WTC11 (cell line): Measurements from ENCODE around the gene PARP14.

Experiments used
- CBFB ChIP-seq: sonication (generic); formaldehyde crosslinking; IDR thresholded peaks from 2 replicates; pipeline ENCODE4 v1.8.1; 2022; ENCODE audit warnings: mild to moderate bottlenecking, low read depth, missing genetic modification reagents
- ETV6 ChIP-seq: sonication (generic); formaldehyde crosslinking; IDR thresholded peaks from 2 replicates; pipeline ENCODE4 v1.8.1; 2022; ENCODE audit warnings: mild to moderate bottlenecking, missing genetic modification reagents
- FOXK1 ChIP-seq: sonication (generic); formaldehyde crosslinking; IDR thresholded peaks from 2 replicates; pipeline ENCODE4 v1.8.0; 2022; ENCODE audit warnings: mild to moderate bottlenecking, moderate library complexity, missing genetic modification reagents
- IRF2 ChIP-seq: sonication (generic); formaldehyde crosslinking; IDR thresholded peaks from 2 replicates; pipeline ENCODE4 v1.8.0; 2022; ENCODE audit warnings: low read depth, missing genetic modification reagents, borderline replicate concordance
- JUN ChIP-seq: sonication (generic); formaldehyde crosslinking; IDR thresholded peaks from 2 replicates; pipeline ENCODE4 v1.8.0; 2023; ENCODE audit warnings: mild to moderate bottlenecking, missing genetic modification reagents
- MAX ChIP-seq: sonication (generic); formaldehyde crosslinking; IDR thresholded peaks from 2 replicates; pipeline ENCODE4 v1.8.0; 2022; ENCODE audit warnings: mild to moderate bottlenecking, missing genetic modification reagents
- NR2C2 ChIP-seq: sonication (generic); formaldehyde crosslinking; IDR thresholded peaks from 2 replicates; pipeline ENCODE4 v1.8.0; 2022; ENCODE audit warnings: mild to moderate bottlenecking, missing genetic modification reagents
- TEAD1 ChIP-seq: sonication (generic); formaldehyde crosslinking; IDR thresholded peaks from 2 replicates; pipeline ENCODE4 v1.8.0; 2022; ENCODE audit warnings: mild to moderate bottlenecking, missing genetic modification reagents
- ZNF232 ChIP-seq: sonication (generic); formaldehyde crosslinking; IDR thresholded peaks from 2 replicates; pipeline ENCODE4 v1.8.0; 2022; ENCODE audit warnings: mild to moderate bottlenecking, missing genetic modification reagents
- ZNF263 ChIP-seq: sonication (generic); formaldehyde crosslinking; IDR thresholded peaks from 2 replicates; pipeline ENCODE4 v1.8.1; 2022; ENCODE audit warnings: low read depth, mild to moderate bottlenecking, moderate library complexity, missing genetic modification reagents
- ZNF671 ChIP-seq: fragments of 250-450 bp; sonication (Bioruptor Pico); IDR thresholded peaks from 2 replicates; pipeline ENCODE4 v1.8.0; 2021; ENCODE audit warnings: mild to moderate bottlenecking
- TF ChIP-seq, protein P1 (sequence below): fragments of 200-600 bp; IDR thresholded peaks from 2 replicates; pipeline ENCODE4 v1.8.0; 2022; ENCODE audit warnings: antibody characterized with exemption
- TF ChIP-seq, protein P2 (sequence below): sonication (generic); formaldehyde crosslinking; IDR thresholded peaks from 2 replicates; pipeline ENCODE4 v1.8.0; 2022; ENCODE audit warnings: missing genetic modification reagents
- TF ChIP-seq, protein P3 (sequence below): sonication (generic); formaldehyde crosslinking; IDR thresholded peaks from 2 replicates; pipeline ENCODE4 v1.8.1; 2023; ENCODE audit warnings: mild to moderate bottlenecking, moderate library complexity, missing genetic modification reagents

- TF ChIP-seq JUN (no peak), FOXK1 (CRISPR knock-in tag) (no peak), ZNF263 (no peak), IRF2 (CRISPR knock-in tag) (no peak), ZNF671 (CRISPR knock-in tag) (no peak), ETV6 (CRISPR knock-in tag) (no peak), TEAD1 (CRISPR knock-in tag) (no peak), ZNF232 (CRISPR knock-in tag) (no peak), NR2C2 (CRISPR knock-in tag) (no peak), MAX (CRISPR knock-in tag) (no peak), CBFB (CRISPR knock-in tag) (no peak)
- TF ChIP-seq, protein P1, sequence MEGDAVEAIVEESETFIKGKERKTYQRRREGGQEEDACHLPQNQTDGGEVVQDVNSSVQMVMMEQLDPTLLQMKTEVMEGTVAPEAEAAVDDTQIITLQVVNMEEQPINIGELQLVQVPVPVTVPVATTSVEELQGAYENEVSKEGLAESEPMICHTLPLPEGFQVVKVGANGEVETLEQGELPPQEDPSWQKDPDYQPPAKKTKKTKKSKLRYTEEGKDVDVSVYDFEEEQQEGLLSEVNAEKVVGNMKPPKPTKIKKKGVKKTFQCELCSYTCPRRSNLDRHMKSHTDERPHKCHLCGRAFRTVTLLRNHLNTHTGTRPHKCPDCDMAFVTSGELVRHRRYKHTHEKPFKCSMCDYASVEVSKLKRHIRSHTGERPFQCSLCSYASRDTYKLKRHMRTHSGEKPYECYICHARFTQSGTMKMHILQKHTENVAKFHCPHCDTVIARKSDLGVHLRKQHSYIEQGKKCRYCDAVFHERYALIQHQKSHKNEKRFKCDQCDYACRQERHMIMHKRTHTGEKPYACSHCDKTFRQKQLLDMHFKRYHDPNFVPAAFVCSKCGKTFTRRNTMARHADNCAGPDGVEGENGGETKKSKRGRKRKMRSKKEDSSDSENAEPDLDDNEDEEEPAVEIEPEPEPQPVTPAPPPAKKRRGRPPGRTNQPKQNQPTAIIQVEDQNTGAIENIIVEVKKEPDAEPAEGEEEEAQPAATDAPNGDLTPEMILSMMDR, result no peak
- TF ChIP-seq, protein P2, sequence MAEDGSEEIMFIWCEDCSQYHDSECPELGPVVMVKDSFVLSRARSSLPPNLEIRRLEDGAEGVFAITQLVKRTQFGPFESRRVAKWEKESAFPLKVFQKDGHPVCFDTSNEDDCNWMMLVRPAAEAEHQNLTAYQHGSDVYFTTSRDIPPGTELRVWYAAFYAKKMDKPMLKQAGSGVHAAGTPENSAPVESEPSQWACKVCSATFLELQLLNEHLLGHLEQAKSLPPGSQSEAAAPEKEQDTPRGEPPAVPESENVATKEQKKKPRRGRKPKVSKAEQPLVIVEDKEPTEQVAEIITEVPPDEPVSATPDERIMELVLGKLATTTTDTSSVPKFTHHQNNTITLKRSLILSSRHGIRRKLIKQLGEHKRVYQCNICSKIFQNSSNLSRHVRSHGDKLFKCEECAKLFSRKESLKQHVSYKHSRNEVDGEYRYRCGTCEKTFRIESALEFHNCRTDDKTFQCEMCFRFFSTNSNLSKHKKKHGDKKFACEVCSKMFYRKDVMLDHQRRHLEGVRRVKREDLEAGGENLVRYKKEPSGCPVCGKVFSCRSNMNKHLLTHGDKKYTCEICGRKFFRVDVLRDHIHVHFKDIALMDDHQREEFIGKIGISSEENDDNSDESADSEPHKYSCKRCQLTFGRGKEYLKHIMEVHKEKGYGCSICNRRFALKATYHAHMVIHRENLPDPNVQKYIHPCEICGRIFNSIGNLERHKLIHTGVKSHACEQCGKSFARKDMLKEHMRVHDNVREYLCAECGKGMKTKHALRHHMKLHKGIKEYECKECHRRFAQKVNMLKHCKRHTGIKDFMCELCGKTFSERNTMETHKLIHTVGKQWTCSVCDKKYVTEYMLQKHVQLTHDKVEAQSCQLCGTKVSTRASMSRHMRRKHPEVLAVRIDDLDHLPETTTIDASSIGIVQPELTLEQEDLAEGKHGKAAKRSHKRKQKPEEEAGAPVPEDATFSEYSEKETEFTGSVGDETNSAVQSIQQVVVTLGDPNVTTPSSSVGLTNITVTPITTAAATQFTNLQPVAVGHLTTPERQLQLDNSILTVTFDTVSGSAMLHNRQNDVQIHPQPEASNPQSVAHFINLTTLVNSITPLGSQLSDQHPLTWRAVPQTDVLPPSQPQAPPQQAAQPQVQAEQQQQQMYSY (CRISPR knock-in tag), result no peak
- TF ChIP-seq, protein P3, sequence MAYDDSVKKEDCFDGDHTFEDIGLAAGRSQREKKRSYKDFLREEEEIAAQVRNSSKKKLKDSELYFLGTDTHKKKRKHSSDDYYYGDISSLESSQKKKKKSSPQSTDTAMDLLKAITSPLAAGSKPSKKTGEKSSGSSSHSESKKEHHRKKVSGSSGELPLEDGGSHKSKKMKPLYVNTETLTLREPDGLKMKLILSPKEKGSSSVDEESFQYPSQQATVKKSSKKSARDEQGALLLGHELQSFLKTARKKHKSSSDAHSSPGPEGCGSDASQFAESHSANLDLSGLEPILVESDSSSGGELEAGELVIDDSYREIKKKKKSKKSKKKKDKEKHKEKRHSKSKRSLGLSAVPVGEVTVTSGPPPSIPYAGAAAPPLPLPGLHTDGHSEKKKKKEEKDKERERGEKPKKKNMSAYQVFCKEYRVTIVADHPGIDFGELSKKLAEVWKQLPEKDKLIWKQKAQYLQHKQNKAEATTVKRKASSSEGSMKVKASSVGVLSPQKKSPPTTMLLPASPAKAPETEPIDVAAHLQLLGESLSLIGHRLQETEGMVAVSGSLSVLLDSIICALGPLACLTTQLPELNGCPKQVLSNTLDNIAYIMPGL (CRISPR knock-in tag), result no peak
Observed at GRCh38 chr3:122755491-122755890, 74.9 kb downstream of the PARP14 start.
